ENCODE results near the gene GAREM1. TPM values are rescaled to one million over a fixed set of nuclear protein-coding genes. Genes with fewer than 3 reads are reported as not detected.

Gene GAREM1
- total RNA-seq, 3 donors from 2014 or later, result 14.5 to 29.0 (median 19.6) TPM

DNA sequence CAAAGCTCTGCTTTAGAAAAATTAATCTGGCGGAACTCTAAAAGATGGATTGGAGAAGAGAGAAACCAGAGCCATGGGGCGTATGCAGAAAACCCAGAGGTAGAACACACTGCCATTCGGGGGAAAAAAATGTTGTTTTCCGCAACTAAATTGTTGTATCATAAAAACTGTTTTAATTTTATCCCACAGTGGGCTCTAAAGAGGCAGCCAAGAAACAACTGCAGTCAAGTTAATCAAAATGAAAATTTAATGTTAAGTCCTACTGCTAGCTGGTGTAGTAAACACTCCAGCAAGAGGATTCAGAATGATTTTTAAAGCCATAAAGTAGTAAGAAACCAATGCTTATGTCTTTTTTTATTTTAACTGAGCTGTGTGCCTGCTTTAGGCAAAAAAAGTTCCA lies 69.1 kb downstream of the GAREM1 start:
- Histone ChIP-seq H3K4me1 (ENCODE audit: low read depth) (no peaks in the 10 kb centered on the region), H3K9me3 (peaks cover 2% of the 10 kb centered on the region), H3K36me3 (ENCODE audit: low read depth) (no peaks in the 10 kb centered on the region), H3K4me3 (no peak overlapping the region)
- DNase-seq (no peak), ATAC-seq (no peak)
- intact Hi-C loops (cut with DNase I, micrococcal nuclease), result no loop called here
- TF ChIP-seq, protein P1, sequence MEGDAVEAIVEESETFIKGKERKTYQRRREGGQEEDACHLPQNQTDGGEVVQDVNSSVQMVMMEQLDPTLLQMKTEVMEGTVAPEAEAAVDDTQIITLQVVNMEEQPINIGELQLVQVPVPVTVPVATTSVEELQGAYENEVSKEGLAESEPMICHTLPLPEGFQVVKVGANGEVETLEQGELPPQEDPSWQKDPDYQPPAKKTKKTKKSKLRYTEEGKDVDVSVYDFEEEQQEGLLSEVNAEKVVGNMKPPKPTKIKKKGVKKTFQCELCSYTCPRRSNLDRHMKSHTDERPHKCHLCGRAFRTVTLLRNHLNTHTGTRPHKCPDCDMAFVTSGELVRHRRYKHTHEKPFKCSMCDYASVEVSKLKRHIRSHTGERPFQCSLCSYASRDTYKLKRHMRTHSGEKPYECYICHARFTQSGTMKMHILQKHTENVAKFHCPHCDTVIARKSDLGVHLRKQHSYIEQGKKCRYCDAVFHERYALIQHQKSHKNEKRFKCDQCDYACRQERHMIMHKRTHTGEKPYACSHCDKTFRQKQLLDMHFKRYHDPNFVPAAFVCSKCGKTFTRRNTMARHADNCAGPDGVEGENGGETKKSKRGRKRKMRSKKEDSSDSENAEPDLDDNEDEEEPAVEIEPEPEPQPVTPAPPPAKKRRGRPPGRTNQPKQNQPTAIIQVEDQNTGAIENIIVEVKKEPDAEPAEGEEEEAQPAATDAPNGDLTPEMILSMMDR (IDR thresholded peaks at IDR 0.05), result no peak

DNA sequence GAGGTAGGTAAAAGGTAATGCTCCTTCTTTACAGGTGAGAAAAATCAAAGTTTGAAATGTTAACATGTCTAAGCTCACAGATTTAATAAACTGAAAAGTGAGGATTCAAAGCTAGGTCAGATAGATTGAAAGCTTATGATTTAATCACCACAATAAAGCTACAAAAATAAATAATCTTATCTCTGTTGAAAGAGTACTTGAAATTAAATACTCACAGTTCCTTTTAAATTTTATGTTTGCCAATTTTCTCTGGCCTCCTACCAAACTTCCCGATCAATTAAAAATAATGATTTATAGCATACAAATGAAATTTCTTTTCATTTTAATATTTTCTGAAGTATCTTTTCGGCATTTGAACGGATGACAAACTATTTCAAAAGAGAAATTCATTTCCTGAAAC lies 77.3 kb downstream of the GAREM1 start:
- TF ChIP-seq, protein P1 (IDR thresholded peaks at IDR 0.05), result no peak
- no peak overlapping the region for H3K4me3 ChIP-seq
- intact Hi-C loops (cut with DNase I, micrococcal nuclease), result no loop called here
- no peaks in the 10 kb centered on the region for H3K4me1 ChIP-seq (ENCODE audit: low read depth)
- H3K36me3 ChIP-seq (ENCODE audit: low read depth), result no peaks in the 10 kb centered on the region
- DNase-seq (no peak), ATAC-seq (no peak)
- H3K9me3 ChIP-seq, result peaks cover 2% of the 10 kb centered on the region

DNA sequence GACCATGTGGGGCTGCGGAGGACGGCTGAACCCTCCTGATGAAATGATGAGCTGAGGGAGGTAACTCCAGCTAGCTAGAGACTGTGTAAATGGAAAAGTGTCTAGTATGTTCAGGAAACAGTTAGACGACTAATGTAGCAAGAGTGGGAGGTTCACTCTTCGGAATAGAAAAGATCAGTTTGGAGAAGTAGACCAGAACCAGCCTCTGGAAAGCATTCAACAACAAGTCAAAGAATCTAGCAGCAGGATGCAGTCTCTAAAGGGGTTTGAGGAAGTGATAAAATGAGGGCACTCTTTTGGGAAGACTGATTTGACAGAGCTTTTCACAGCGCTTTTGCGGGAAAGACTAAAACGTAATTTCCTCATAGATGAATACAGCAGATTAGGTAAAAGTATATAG lies 79.6 kb downstream of the GAREM1 start:
- DNase-seq (no peak), ATAC-seq (no peak)
- Histone ChIP-seq H3K4me3 (no peak overlapping the region), H3K36me3 (ENCODE audit: low read depth) (no peaks in the 10 kb centered on the region), H3K4me1 (ENCODE audit: low read depth) (no peaks in the 10 kb centered on the region), H3K9me3 (no peaks in the 10 kb centered on the region)
- TF ChIP-seq, protein P1 (IDR thresholded peaks at IDR 0.05), result no peak
- intact Hi-C loops (cut with DNase I, micrococcal nuclease), result no loop called here

DNA sequence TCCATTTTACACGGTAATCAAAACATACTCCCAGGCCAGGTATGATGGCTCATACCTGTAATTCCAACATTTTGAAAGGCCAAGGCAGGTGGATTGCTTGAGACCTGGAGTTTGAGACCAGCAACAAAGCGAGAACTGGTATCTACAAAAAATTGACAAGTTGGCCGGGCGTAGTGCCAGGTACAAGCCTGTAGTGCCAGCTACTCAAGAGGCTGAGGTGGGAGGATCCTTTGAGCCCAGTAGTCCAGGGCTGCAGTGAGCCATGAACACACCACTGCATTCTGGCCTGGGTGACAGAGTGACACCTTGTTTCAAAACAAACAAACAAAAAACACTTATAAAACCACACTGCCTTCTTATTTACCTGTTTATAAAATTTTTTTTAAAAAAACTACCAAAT lies 80.8 kb downstream of the GAREM1 start:
- DNase-seq, result no peak
- intact Hi-C loops (cut with DNase I, micrococcal nuclease), result no loop called here
- Histone ChIP-seq H3K4me1 (ENCODE audit: low read depth) (no peaks in the 10 kb centered on the region), H3K4me3 (no peak overlapping the region), H3K36me3 (ENCODE audit: low read depth) (no peaks in the 10 kb centered on the region), H3K9me3 (no peaks in the 10 kb centered on the region)
- TF ChIP-seq, protein P1 (IDR thresholded peaks at IDR 0.05), result no peak
- peak; percentile 44 for ATAC-seq

DNA sequence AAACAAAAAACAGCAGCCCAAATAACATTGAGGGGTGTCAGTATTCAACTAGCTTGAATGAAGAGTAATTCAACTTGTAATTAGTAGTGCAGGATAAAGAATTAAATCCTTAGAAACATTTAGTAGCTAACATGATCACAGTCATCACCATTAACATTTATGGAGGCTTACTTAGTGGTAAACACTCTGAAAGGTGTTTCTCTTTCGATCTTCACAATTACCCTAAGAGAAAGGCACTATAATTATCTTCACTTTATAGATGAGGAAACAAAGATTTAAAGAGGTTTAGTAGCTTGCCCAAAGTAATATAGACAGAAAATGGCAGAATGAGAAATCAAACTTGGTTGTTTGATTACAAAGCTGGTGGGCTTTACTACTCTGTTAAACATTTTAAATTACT lies 81.5 kb downstream of the GAREM1 start:
- TF ChIP-seq, protein P1 (IDR thresholded peaks at IDR 0.05), result no peak
- H3K36me3 ChIP-seq (ENCODE audit: low read depth), result no peaks in the 10 kb centered on the region
- no peaks in the 10 kb centered on the region for H3K9me3 ChIP-seq
- H3K4me3 ChIP-seq, result no peak overlapping the region
- DNase-seq (no peak), ATAC-seq (peak; percentile 73)
- intact Hi-C loops (cut with DNase I, micrococcal nuclease), result no loop called here
- peaks cover 1% of the 10 kb centered on the region for H3K4me1 ChIP-seq (ENCODE audit: low read depth)

DNA sequence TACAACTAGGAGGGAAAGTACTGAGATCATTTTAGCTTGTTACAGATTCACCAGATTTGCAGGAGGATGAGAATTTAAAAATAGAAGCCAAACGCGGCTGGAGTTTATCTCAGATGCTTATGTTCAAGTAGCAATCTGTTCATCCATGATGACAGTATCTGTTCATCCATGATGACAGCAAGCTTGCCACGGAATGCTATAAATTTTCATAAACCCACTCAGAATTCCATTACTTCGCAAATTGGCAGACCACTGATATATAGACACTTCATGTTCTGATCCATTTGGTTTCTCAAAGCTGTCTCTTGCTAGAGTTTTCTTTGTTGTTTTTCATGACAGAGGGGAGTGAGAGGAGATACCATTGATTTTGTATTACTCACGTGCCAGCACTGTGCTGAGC lies 84.2 kb downstream of the GAREM1 start:
- ATAC-seq, result no peak
- H3K36me3 ChIP-seq (ENCODE audit: low read depth), result no peaks in the 10 kb centered on the region
- peaks cover 3% of the 10 kb centered on the region for H3K4me1 ChIP-seq (ENCODE audit: low read depth)
- no peak for DNase-seq
- TF ChIP-seq, protein P1 (IDR thresholded peaks at IDR 0.05), result no peak
- no peaks in the 10 kb centered on the region for H3K9me3 ChIP-seq
- no peak overlapping the region for H3K4me3 ChIP-seq
- intact Hi-C loops (cut with DNase I, micrococcal nuclease), result no loop called here

Measured in mucosa of descending colon (tissue), 3 donors.